HG03460 (cell line): Measurements from ENCODE around the gene MKRN1.
A peak's percentile ranks its signal among the peaks of the same experiment; 100 is the strongest.
"Not testable (repeated sequence)": the region's sequence is repeated elsewhere in the genome, so short reads cannot be mapped to it uniquely, and the experiment has no call there.

Experiments used
- ATAC-seq: cut with Tn5 transposase; IDR thresholded peaks from one replicate; pipeline ENCODE4 v1.9.1; 2021; ENCODE audit not compliant: unreplicated experiment

Gene MKRN1

DNA sequence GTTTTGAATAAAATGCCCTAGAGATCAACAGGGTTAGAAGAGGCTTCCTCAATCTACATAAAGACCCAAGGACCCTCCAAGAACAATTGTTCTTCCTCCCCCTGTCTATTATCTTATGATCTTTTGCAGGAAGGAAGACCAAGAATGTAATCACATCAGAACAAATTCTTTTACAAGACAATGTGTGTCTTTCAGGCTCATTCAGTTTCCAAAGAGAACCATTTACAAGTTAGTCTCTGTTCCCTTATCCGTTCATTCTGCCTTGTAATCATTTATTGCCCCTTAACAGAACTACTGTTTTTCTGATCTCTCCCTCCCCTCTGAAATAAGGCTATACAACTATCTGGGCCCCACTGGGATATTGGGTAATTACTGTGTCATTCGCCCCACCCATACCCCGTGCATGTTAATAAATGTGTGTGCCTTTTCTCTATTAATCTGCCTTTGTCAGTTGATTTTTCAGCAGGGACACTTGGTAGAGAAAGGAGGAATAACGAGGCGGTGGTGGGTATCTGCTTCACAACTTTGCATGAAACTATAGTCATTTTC lies 5.7 kb upstream of the MKRN1 start:
- no peak for ATAC-seq

DNA sequence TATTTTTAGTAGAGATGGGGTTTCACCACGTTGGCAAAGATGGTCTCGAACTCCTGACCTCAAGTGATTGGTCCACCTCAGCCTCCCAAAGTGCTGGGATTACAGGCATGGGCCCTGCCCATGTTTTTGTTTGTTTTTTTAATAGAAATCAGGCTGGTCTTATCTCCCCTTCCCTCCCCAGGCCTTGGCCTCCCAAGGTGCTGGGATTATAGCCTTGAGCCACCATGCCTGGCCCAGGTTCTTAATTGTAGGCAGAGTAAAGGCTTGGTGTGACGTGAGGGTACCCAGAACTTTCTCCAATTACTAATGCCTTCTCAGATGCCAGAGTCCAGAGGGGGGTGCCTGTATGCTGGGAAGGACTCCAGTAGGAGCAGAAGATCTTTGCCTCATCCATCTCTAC lies 5.2 kb upstream of the MKRN1 start:
- no peak for ATAC-seq

DNA sequence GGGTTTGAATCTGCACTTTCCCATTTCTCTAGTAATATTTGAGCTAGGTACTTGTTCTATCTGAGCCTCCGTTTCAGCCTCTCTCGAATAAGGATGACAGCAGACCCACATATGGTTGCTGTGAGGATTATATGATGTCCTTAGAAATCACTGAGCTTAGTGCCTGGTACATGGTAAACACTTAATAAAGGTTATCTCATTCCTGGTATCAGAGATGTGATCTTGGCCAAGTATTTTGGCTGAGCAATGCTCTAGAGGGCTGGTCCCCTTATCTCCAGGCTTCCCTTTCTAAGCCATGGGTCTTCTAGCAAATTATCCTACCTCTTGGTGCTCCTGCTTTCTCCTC lies 407 bp upstream of the MKRN1 start:
- ATAC-seq: no peak

DNA sequence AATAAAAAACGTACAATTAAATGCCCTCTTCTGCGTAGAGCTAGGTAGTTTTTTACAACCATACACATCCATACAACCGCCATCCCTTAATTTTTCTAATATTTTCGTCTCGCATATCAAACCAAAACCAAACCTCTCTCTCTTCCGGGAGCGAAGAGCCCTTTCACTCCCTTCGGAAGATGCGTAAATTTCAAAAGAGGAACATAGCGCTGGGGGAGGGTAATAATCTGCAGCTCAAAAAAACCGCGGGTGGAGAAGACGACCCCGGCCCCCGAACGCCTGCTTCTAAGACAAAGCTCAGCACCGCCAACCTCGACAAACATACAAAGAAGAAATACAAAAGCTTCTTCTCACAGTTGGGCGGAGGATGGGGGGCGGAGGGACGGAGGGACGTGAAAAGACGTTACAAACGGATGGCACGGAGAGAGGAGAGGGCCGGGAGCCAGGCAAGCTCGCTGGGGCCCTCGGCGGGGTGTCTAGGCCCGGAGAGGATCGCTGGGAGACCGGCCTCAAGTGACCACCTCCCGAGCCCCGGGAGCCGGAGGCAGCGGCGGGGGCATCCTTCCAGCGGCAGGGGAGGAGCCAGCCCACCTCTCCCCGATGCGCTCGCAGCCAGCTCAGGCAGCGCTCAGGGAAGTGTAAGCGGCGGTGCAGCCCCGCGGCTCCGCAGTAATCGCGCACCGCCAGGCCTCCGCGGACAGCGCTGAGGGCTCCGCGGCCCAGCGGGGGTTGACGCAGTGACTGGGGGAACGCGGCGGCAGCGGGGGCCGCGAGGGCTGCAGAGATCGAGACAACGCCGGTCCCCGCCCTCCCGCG lies 851 bp downstream of the MKRN1 start:
- peak; percentile 23 for ATAC-seq

DNA sequence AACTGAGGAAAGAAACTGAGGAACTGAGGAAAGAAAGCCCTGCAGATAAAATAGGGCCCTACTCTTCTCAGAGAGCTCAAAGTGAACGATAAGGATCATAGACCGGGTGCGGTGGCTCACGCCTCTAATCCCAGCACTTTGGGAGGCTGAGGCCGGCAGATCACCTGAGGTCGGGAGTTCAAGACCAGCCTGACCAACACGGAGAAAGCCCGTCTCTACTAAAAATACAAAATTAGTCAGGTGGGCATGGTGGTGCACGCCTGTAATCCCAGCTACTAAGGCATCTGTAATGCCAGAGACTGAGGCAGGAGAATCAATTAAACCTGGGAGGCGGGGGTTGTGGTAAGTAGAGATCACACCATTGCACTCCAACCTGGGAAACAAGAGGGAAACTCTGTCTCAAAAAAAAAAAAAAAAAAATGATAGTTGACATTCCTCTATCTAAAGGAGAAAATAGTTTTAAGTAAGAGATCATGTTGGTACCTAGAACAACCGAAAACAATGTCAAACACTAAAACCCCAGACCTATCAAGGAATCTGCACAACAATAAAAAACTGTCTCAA lies 2.5 kb downstream of the MKRN1 start:
- no peak for ATAC-seq

DNA sequence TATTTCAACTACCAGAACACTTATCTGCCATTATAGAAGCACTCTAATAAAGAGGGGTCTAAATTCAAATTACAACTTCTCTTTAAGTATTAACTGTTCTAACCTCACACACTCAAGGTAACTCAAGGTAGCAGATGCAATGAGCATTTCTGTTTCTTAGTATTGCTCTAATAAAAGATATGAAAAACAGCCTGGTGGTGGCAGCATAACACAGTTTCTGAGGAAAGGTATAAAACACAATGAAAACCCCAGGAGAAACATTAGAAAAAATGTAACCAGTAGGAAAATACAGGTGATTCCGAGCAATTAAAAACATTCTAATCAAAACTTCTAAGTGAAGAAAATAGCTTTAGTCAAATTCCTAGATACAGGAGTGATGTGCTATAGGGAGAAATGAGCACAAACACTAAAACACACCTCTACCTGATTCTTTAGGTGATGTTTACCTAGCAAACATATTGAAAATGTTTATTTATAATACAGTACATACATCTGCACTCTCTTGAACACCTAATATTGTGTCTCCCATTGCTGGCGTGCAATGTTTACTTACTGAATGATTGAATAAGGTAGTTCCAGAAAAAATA lies 3.5 kb downstream of the MKRN1 start:
- no peak for ATAC-seq

DNA sequence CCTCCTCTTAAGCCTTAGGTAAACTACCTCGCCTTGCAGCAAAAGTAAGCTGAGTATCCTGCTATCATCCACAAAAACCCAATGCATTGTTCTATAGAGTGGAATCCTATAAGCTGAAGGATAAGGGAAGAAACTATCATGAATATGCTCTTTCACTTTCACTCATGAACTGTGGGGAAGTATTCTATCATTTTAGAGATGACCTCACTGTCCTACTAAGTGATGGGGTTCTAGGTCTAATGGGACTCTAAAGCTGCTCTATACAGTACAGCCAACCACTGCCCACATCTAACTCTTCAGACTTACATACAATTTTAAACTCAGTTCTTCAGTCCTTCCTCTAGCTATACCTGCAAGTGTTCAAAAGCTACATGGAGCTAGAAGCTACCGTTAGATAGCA lies 16.2 kb downstream of the MKRN1 start:
- no peak for ATAC-seq

DNA sequence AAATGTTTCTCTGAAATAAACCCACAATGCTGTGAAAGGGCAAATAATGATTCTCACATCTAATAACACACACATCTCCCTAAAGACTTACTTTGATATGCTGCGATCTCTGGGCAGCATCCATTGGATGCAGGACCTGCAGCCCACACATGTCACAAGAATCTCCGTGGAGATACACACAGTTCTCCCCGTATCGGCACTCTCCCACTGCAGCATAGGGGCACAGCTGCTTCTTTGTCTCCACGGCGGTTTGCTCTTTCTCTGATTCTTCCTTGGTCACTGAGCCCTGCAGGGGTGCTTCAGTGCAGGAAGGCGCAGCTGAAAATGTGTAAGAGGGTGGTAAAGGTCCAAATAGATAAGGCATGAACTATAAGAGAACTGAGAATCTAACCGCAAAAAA lies 20.4 kb downstream of the MKRN1 start:
- ATAC-seq: no peak

DNA sequence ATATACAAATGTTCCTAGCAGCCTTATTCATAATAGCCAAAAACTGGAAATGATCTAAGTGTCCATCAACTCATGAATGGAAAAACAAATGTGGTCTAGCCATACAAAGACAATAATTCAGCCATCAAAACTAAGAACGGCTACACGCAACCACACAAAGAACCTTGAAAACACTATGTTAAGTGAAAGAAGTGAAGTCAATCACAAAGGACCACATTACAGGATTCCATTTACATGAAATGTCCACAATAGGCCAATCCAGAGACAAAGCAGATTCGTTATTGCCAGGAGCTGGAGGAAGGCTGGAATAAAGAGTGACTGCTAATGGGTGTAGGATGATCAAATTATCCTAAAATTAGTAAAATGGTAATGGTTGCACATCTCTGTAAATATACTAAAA lies 21.1 kb downstream of the MKRN1 start:
- no peak for ATAC-seq

DNA sequence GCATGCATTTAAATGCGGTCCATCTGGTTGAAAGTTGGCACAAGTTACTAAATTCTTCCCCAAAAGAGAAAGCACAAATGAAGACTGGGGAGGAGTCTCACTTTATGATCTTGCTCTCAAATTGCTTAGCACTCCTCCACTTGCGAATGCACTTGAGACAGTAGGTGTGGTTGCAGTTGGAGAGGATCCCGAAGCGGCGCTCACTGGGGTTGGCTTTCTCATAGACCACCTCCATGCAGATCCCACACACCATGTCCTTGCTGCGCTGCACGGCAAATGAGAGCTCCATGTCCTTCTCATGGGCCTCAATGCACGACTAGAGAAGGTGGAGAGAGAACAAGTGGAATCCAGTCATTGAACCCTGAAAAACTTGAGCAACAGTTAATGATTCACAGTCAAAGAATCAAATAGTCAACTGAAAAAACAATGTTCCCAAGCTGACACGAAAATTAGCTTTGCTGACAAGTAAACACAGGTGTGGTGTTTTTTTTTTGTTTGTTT lies 22.7 kb downstream of the MKRN1 start:
- ATAC-seq: no peak

DNA sequence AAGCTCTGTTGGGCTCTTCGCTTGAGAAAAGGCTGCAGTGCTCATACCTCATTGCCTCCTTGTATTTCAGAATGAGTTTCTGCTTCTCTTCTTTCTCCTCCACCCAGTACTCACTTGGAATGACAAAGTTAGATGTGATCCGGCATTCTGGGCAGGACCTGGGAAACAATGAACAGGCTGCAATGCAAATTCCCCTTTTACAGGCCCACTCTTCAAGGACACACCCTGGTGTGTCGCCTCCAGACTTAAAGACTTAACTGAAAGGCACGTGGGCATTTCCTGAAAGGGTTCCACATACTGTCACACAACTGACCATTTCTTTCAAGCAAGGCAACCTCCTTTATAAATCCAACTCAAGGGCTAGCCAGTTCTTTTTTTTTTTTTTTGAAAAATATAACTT lies 23.6 kb downstream of the MKRN1 start:
- no peak for ATAC-seq

DNA sequence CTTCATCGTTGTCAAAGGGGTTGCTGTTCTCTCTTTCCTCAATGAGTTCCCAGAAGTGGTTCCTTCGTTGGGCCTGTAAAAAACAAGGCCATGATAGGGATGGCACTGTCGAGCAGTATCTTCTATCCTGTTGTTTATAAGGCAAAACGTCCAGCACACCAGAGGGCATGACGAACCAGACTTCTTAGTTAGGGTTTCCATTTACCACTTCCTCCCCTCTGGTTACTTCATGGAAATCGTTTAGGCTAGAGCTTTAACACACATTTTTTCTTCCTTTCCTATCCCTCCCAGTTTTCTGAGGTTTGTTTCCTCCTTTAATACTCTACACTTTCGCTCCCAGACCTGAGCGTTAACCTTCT lies 24.7 kb downstream of the MKRN1 start:
- no peak for ATAC-seq

DNA sequence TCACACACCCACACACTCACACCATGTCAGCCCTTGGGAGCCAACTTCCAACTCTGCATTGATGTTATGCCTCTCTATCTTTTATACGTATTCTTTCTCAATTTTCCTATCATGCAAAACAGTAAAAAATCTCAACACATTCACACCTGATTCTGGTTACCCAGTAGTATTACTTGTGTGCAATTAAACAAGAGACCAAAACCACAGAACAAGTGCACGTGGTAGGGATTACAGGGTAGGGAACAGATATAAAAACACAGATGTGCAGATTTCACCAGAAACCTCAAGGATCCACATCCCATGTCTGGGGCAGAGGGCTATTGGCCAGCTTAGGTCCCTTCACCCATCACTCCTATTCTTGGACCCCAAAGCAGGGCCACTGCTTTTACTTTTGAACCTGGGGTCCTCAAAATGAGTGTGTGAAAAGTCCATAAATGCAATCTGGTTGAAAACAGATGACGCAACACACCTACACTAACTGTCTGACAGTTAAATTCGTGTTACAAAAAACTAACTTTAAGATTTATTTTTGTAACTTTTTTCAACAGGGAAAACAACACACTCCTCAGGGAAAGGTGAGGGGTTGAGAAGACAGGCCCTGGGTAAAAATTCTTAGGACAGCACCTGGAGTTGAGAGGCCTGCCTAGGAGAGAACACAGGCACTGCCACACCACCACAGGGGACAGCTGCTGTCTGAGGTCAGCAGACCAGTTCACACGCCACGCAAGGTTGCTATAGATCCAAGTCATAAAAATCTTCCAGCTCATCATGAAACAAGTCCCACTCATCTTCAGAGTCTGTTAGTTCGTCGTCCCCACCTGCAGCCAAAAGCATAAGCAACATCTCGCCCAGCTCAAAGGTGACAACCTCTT lies 25.3 kb downstream of the MKRN1 start:
- not testable (repeated sequence) for ATAC-seq

DNA sequence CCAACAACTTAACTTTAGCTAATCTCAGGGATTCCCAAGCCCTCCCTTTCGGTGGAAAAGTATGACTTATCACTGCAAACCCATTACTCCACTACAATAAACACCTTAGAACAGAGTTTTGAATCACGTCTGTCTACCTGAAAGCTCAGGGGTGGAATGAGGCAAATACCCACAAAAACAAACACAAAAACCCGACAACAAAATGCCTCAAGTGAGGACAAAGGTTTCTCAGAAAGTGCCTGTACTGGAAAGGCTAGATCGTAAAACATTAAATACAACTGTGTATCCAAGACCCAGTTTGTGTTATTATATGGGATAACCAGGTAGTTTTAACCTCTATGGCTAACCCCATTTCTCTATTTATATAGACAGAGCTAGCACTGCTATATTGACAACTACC lies 26.0 kb downstream of the MKRN1 start:
- no peak for ATAC-seq

DNA sequence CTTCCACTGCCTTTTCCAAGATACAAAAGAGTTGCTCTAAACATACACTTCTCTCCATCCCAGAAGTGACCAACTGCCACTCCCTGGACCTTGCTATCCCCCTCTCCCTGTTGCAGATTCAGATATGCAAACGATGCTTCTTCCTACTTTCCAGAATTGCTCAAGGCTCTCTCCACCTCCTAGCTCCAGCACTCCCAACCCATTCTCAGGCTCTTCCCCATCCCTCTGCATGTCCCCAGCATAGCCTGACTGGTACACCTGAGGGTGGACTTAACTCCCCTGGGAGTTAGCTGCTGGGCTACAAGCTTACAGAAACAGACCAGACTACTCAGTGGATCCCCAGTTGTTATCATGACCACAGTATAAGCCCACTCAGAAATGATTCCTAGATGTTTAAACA lies 27.6 kb downstream of the MKRN1 start:
- no peak for ATAC-seq

DNA sequence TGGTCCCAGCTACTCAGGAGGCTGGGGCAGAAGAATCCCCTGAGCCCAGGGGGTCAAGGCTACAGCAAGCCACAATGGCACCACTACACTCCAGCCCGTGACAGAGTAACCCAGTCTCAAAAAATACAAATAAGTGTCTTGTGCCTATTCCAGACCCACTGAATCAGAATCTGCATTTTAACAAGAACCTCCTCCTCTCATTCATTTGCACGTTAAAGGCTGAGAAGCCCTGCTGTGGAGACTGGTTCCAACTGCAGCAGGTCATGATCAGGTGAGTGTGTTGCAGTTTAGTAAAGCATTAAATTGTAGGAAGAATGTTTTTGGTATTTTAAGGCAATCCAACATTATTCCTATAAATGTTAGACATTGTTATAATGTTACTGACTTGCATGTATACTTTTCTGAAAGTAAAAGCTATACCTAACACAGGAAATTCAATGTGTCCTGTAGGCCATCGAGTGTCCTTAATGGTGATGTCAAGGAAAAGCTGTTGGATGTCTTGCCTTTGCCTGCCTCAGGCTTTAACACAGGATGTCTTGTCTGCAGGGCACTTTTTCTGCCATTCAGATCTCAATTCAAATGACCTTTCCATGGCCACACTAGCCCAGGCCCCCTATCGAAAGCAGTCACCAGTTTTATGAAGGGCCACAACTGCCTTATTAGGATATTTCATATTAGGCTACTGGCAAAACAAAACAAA lies 30.4 kb downstream of the MKRN1 start:
- no peak for ATAC-seq

DNA sequence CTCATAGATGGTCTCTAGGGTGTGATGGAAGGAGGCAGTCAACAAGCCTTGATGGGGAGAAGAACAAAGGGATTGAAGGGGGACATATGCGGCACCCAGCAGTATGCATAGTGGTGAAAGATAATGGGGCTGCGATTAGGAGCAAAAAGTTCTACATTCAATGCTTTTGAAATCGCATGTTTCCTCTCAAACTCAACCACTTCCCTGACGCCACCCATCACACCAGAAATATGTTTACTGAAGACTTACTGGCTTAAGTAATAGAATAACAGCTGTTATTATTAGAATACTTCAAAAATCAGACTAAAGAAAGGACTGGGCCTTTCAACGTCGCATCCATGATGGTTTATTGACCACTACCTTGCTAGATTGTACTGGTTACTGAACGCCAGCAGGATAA lies 31.5 kb downstream of the MKRN1 start:
- ATAC-seq: no peak

DNA sequence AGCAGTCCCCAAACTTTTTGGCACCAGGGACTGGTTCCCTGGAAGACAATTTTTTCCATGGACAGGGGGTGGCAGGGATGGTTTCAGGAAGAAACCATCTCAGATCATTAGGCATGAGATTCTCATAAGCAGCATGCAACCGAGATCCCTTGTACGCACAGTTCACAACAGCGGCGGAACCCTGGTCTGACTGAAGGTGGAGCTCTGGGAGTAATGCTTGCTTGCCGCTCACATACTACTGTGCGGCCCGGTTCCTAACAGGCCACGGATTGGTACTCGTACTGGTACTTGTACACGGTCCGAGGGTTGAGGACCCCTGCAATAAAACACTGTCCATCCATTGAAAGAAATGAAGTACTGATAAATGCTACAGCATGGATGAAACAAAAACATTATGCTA lies 32.8 kb downstream of the MKRN1 start:
- ATAC-seq: no peak

DNA sequence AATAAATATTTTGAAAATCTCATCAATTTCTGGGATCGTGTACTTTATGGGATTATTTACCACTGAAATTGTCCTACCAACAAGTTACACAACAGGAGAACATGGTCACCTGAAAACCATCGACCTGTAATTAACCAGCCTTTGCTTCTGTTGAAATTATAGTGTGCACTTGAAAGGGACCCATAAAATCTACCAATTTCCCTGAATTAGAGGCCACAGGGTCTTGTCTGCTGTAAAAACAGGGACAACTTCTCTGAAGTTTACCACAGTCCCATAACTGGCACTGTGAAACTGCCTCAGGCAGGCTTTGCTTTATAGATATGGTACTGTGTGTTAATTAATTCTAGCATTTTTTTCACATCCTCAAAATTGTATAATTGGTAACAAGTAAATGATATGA lies 37.8 kb downstream of the MKRN1 start:
- ATAC-seq: no peak

DNA sequence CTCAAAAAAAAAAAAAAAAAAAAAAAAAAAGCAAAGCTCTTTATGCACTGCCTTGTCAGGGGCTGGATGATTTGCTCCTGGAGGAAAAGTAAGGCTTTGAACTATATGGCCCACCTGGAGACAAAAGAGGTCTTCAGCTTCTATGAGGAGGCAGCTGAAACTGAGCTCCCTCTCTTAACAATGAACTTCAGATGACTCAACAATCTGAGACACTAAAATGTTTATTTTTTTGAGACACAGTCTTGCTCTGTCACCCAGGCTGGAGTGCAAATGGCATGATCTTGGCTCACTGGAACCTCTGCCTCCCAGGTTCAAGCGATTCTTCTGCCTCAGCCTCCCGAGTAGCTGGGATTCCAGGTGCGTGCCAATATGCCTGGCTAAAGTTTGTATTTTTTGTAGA lies 38.7 kb downstream of the MKRN1 start:
- ATAC-seq: no peak

DNA sequence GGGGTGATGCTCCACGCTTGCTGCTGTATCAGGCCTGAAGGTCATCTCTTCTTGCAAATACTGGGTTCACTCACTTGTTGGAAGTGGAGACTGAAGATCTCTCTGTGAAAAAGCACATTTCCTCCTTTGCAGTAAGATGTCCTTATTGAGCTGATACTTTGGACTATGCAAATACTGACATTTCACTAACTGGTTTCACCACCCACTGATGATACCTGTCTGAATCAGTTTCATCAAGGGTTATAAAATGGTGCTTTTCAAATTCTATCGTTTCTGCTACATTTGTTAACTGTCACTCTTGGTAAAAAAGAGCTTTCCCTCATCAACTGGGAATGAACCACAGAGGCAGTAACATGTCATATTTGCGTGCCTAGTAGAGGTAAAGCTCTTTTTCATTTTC lies 39.9 kb downstream of the MKRN1 start:
- ATAC-seq: no peak
